HG03108 (cell line): ENCODE results near the gene COL5A1.
"Not testable (repeated sequence)": the region's sequence is repeated elsewhere in the genome, so short reads cannot be mapped to it uniquely, and the experiment has no call there.

Source experiments
- ATAC-seq: cut with Tn5 transposase; IDR thresholded peaks from one replicate; pipeline ENCODE4 v1.9.1; 2021; ENCODE audit warnings: moderate library complexity; ENCODE audit not compliant: unreplicated experiment

Gene COL5A1

DNA sequence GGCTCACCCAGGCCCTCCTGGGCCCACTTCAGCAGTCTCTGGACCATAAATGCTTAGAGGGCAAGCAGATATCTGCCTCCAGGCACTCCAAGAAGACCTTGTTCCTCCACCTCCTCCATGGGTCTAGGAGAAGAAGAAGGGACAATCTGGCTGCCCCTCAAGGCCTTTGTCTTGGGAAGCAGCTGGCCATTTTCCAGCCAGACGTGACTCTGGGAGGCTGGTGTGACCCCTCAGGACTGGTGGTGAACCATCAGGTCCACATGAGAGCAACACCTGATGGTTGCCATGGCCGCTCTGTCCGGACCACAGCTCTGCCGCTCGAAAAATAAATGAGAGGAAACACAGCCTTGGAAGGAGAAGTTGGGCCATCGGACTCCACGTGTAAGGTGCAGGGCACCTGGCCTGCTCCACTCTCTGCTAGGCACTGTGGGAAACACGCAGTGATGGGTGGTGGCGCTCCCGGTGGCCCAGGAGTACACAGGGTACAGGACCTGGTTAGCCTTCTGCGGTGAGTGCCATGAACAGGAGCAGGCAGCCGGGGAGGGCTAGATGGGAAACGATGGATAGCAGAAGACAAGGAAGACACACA is 3.0 kb upstream of the COL5A1 start:
- no peak for ATAC-seq

DNA sequence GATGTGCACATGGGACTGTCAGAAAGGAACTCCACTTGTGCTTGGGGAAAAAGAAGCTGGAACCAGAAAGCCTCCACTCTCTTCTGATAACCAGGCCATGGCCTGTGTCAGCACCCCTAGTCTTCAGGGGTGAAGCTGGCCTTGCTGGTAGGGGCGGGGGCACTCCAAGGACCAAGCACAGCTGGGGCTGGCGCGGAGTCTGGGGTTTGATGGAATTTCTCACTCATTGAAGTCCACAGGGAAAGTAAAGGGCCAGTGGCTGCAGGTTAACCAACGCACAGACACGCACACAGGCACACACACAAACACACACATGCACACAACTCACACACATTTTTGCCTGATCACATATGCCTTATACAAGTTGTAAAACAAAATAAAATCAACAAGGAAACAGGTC is 1.6 kb upstream of the COL5A1 start:
- ATAC-seq, result no peak

DNA sequence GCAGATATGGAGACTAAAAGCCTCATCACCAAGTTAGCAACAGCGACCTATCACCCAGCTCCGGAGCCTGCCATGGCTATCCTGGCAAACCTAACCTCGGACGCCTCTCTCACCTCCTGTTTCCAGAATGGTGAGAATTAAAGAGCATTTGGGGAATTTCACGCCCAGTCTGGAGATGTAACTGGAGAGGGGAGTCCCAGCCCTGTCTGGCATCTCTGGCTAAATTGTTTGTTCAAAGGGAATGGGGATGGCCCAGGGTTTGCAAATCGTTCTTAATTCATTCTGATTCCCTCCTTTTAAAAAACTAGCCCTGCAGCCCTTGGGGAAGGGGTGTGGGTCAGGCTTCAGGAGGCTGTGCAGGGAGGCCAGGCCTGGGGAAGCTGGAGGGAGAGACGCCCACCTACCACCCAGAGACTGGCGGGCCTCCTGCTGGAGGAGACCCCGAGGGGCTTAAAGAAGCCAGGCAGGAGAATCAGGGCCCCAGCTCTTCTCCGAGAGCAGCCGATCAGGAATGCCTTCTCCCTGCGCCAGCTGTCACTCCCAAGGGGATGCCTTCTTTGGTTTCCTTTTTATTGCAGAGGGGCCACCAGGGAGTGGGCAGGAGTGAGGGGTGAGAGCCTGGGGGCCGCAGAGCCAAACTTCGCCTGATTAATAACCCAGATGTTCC is 964 bp upstream of the COL5A1 start:
- no peak for ATAC-seq

GRCh38 chr9:134641990-134642384 is 384 bp downstream of the COL5A1 start:
- no peak for ATAC-seq

GRCh38 chr9:134642385-134643181 is 980 bp downstream of the COL5A1 start:
- ATAC-seq, result no peak

DNA sequence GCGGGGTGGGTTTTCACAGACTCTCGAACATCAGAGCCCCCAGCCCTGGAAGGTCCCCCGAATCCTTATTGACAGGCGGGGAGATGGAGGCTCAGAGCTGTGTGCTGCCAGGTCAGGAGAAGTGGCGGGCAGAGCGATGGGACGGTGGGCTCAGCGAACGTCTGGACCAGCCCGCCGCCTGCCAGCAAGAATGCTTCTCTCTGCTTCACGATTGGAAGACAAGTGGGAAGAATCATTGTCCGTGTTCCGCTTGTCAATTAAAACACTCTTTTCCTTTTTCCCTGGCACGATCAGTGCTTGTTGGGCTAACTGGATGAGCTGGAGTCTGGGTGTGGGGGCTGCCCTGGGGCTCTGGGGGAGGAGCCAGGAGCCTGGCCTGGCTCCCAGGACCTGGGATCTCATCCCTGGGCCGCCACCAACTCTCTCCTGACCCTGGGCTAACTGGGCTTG is 1.6 kb downstream of the COL5A1 start:
- ATAC-seq, result no peak

- not testable (repeated sequence) for ATAC-seq
Observed at GRCh38 chr9:134644401-134644724, 2.8 kb downstream of the COL5A1 start.

DNA sequence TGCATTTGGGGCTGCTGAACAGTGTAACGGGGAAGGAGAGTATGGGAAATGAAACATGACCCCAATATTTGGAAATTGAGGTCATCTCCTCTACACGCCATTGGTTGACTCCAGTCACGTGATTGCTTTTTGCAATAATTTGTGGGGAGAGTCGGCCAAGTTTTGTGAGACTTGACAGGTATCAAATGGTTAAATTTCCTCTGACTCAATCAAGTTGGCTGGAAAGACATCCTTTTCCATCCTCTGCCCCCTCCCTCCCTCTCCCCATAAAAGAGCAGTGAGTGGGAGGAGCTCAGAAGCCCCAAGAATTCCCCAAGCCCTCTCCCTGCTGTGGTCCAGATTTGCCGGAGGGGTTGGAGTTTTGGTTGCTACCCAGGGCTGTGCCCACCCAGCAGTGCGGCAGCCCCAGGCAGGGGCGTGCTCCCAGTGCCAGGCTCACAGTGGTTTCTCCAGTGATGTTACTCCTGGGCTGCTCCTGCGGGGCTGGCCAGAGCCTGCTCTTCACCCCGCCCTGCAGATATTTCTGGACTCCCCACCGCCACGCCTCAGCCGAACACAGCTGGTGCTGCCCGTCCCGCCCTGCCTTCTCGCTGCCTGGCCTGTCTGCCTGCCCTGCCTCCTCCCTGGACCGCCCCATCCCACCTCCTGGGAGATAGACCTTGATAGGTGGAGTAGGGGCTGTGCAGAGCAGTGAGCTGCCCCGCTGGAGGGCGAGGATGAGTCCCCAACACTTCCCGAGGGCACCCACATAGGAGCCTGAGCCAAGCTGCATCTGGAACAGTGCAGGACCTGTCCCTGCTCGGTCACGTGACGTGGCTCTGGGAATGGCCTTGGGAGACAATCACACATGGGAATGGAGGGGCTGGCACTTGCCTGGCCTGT is 3.4 kb downstream of the COL5A1 start:
- no peak for ATAC-seq

DNA sequence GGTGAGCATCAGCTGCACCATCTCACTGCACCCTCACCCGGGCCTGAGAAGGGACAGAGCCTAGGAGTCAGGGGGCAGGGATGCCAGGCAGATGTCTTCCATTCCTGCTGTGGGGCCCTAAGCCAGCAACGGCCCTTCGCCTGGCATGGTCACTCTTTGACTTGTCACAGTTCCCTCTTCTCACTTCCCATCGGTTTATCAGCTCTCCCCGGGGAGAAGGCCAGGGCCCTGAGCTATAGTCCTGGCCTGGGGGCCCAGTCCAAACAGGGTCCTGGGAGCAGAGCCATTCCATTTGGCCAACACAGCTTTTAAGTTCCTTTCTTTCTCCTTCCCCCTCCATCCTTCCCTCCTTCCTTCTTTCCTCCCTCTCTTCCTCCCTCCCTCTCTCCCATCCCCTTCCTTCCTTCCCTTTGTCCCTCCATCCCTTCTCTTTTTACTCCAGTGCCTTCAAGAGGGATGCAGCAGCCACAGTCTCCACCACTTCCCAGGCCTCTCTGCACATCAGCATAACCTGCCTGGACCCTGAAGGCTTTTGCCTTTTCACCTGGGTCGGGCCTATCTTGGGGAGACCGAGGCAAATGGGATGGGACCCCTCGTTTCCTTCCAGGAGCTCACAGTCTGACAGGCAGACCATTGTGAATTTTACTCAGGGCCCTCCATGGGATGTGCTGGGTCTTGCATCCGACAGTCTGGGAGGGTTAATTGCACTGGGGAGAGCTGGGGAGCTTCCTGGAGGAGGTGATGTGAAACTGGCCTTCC is 4.2 kb downstream of the COL5A1 start:
- ATAC-seq, result no peak

GRCh38 chr9:134647359-134648080 is 5.9 kb downstream of the COL5A1 start:
- ATAC-seq, result no peak

DNA sequence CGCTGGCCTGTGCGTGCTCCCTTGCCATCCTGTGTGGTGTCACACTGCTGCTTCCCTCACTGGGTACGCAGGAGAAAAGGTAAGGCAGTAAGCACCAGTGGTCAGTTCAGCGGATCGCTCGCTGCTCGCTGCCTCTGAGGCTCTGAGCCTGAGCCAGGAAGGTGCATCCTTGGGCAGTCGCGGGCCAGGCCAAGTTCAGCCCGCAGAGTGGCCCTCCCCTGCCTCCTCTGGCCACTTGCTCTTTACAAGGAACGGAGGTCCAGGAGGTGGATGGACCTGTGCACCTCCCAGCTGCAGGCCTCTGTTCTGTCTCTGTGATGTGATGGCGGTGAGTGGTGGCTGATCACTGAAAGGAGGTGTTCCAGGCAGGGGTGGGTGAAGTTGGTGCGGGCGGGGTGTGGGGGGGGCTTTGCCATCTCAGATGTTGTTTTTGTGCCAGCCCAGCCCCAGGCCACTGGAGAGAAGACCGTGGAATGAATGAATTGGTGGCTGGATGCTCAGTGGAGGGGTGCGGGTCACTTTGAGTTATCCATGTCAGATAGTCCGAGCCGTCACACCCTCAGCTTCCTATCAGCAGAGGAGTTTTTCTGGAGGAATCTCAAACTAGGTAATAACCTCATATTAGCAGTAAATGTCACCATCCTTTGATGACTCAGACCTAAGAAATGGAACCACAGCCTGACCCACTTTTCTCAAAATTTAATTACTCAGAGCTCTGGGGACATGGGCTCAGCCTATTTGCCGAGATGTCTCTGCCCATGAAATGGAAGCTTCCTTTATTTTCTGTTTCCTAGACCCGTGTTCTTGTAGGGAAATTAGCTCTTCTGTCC is 7.3 kb downstream of the COL5A1 start:
- no peak for ATAC-seq

- no peak for ATAC-seq
Observed at GRCh38 chr9:134650431-134651190, 9.0 kb downstream of the COL5A1 start.

- ATAC-seq, result no peak
Observed at GRCh38 chr9:134651226-134651905, 9.8 kb downstream of the COL5A1 start.

- ATAC-seq, result no peak
Observed at GRCh38 chr9:134652291-134653225, 11.0 kb downstream of the COL5A1 start.

DNA sequence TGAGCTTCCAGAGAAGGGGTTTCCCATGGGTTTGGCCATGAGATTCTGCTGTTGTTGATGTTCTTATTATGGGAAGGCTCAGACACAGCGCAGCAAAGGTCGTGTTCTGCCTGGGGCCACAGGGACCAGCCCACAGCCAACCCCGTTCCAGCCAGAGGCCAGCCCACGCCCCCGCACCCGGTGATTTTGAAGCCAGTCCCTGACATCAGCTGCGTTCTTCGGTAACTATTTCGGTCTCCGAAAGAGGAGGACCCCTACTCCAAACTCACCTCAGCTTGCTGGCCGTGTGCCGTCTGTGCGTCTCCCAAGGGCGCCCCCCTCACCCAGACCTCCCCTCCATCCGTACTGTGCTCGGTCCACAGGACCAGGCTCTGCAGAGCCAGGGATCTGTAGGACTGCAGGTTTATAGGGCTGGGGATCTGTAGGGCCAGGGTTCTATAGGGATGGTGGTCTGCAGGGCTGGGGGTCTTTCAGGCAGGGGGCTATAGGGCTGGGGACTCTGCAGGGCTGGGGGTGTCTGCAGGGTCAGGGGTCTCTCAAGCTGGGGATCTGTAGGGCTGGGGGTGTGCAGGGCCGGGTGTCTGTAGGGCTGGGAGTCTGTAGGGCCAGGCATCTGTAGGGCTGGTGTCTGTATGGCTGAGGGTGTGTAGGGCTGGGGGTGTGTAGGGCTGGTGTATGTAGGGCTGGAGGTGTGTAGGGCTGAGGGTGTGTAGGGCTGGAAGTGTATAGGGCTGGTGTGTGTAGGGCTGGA is 11.8 kb downstream of the COL5A1 start:
- ATAC-seq, result no peak

- ATAC-seq, result no peak
Observed at GRCh38 chr9:134655101-134655500, 13.5 kb downstream of the COL5A1 start.
